Osteoblast (primary cell): Measurements from ENCODE around the gene DPP6. TPM values are rescaled to one million over a fixed set of nuclear protein-coding genes. Genes with fewer than 3 reads are reported as not detected.

Experiments
- DNase-seq: peaks from one replicate; pipeline ENCODE4 v3.0.0; 2011; ENCODE audit warnings: low spot score, mixed read lengths; ENCODE audit not compliant: insufficient read length; ENCODE audit errors: missing footprints
- H2AFZ ChIP-seq: 2 replicates; pipeline ENCODE4 v1.6.0; 2011; ENCODE audit warnings: mild to moderate bottlenecking, low read length
- H3K27ac ChIP-seq: 2 replicates; pipeline ENCODE4 v1.5.1; 2011; ENCODE audit warnings: mild to moderate bottlenecking, low read depth, low read length, moderate library complexity
- H3K27me3 ChIP-seq: 2 replicates; pipeline ENCODE4 v1.6.0; 2012; ENCODE audit warnings: mild to moderate bottlenecking, control low read depth, inconsistent platforms, low read length, moderate library complexity; ENCODE audit not compliant: insufficient read depth
- H3K36me3 ChIP-seq: 2 replicates; pipeline ENCODE4 v1.5.1; 2011; ENCODE audit warnings: mild to moderate bottlenecking, low read length, control low read depth, moderate library complexity; ENCODE audit not compliant: insufficient read depth
- H3K4me1 ChIP-seq: 2 replicates; pipeline ENCODE4 v1.5.1; 2011; ENCODE audit warnings: mild to moderate bottlenecking, low read length, control low read depth, moderate library complexity; ENCODE audit not compliant: insufficient read depth
- H3K4me2 ChIP-seq: 2 replicates; pipeline ENCODE4 v1.6.0; 2011; ENCODE audit warnings: mild to moderate bottlenecking, low read length; ENCODE audit not compliant: insufficient read depth
- H3K4me3 ChIP-seq: fragments of 200-600 bp; sonication (generic); 3 replicates; pipeline ENCODE4 v1.5.1; 2012; ENCODE audit warnings: mild to moderate bottlenecking, low read length, inconsistent platforms; ENCODE audit not compliant: insufficient read depth
- H3K79me2 ChIP-seq: 2 replicates; pipeline ENCODE4 v1.6.0; 2012; ENCODE audit warnings: mild to moderate bottlenecking, low read length, control low read depth, inconsistent platforms; ENCODE audit not compliant: insufficient read depth
- H3K9me3 ChIP-seq: 2 replicates; pipeline ENCODE4 v1.5.1; 2011; ENCODE audit warnings: low read depth, low read length, control low read depth
- H4K20me1 ChIP-seq: 2 replicates; pipeline ENCODE4 v1.6.0; 2012; ENCODE audit warnings: mild to moderate bottlenecking, low read length, control low read depth; ENCODE audit not compliant: insufficient read depth
- total RNA-seq: library from RNA; depleted of rRNA; stranded (reverse); fragments of >200 nt; gene quantifications from 2 replicates; pipeline ENCODE4 v1.2.3, GENCODE V29; 2012
- TF ChIP-seq, protein P1 (sequence below): IDR thresholded peaks from 2 replicates; pipeline ENCODE4 v1.5.1; 2011; ENCODE audit warnings: mild to moderate bottlenecking, low read depth, low read length, moderate library complexity; ENCODE audit errors: extremely low read depth

The DPP6 gene
- total RNA-seq, 1 donor, result not detected

GRCh38 chr7:154688952-154689351, 636.8 kb downstream of the DPP6 start:
- Histone ChIP-seq H3K36me3 (no peaks in the 10 kb centered on the region), H2AFZ (no peak overlapping the region), H4K20me1 (no peaks in the 10 kb centered on the region), H3K4me1 (no peaks in the 10 kb centered on the region), H3K4me2 (no peak overlapping the region), H3K9me3 (no peaks in the 10 kb centered on the region), H3K27me3 (no peaks in the 10 kb centered on the region), H3K27ac (no peak overlapping the region), H3K79me2 (no peaks in the 10 kb centered on the region), H3K4me3 (no peak overlapping the region)
- DNase-seq, result no peak
- TF ChIP-seq, protein P1, sequence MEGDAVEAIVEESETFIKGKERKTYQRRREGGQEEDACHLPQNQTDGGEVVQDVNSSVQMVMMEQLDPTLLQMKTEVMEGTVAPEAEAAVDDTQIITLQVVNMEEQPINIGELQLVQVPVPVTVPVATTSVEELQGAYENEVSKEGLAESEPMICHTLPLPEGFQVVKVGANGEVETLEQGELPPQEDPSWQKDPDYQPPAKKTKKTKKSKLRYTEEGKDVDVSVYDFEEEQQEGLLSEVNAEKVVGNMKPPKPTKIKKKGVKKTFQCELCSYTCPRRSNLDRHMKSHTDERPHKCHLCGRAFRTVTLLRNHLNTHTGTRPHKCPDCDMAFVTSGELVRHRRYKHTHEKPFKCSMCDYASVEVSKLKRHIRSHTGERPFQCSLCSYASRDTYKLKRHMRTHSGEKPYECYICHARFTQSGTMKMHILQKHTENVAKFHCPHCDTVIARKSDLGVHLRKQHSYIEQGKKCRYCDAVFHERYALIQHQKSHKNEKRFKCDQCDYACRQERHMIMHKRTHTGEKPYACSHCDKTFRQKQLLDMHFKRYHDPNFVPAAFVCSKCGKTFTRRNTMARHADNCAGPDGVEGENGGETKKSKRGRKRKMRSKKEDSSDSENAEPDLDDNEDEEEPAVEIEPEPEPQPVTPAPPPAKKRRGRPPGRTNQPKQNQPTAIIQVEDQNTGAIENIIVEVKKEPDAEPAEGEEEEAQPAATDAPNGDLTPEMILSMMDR, result no peak

GRCh38 chr7:154690411-154690810, 638.2 kb downstream of the DPP6 start:
- TF ChIP-seq, protein P1, result no peak
- no peaks in the 10 kb centered on the region for H3K79me2 ChIP-seq
- no peak overlapping the region for H2AFZ ChIP-seq
- no peaks in the 10 kb centered on the region for H3K27me3 ChIP-seq
- no peak overlapping the region for H3K27ac ChIP-seq
- H3K36me3 ChIP-seq, result no peaks in the 10 kb centered on the region
- H3K4me2 ChIP-seq, result no peak overlapping the region
- H3K4me3 ChIP-seq, result no peak overlapping the region
- no peak for DNase-seq
- no peaks in the 10 kb centered on the region for H3K9me3 ChIP-seq
- no peaks in the 10 kb centered on the region for H3K4me1 ChIP-seq
- no peaks in the 10 kb centered on the region for H4K20me1 ChIP-seq

- Histone ChIP-seq H3K4me2 (no peak overlapping the region), H2AFZ (no peak overlapping the region), H3K9me3 (no peaks in the 10 kb centered on the region), H3K4me3 (no peak overlapping the region), H3K36me3 (no peaks in the 10 kb centered on the region), H3K27me3 (no peaks in the 10 kb centered on the region), H3K79me2 (no peaks in the 10 kb centered on the region), H4K20me1 (no peaks in the 10 kb centered on the region), H3K4me1 (no peaks in the 10 kb centered on the region), H3K27ac (no peak overlapping the region)
- TF ChIP-seq, protein P1, result no peak
- DNase-seq, result no peak
Observed at GRCh38 chr7:154693661-154694060, 641.5 kb downstream of the DPP6 start.

DNA sequence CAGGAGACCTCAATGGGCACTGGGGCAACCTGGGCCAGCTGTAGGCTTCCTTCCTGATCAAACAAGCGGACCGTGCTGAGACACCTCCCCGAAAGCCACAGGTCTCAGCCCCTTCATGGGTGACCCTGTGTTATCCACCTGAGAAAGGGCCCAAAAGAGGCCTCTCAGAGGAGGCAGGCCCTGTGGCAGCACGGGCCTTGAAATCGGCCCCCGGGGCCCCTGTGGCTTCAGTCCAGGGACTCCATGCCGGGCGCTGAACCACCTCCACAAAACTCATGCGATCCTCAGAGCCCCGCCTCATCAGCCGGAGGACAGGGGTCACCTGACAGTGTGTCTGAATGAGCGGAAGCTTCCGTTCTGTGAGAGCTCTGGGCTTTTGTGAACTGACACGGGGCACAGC, 643.6 kb downstream of the DPP6 start:
- Histone ChIP-seq H2AFZ (no peak overlapping the region), H3K27ac (no peak overlapping the region), H3K36me3 (no peaks in the 10 kb centered on the region), H3K4me3 (no peak overlapping the region), H3K9me3 (no peaks in the 10 kb centered on the region), H3K4me1 (no peaks in the 10 kb centered on the region), H3K79me2 (no peaks in the 10 kb centered on the region), H4K20me1 (no peaks in the 10 kb centered on the region), H3K27me3 (no peaks in the 10 kb centered on the region), H3K4me2 (no peak overlapping the region)
- DNase-seq, result no peak
- TF ChIP-seq, protein P1, result no peak
